Measurements from ENCODE around the gene LPIN2. TPM values are rescaled to one million over a fixed set of nuclear protein-coding genes. Genes with fewer than 3 reads are reported as not detected.

The LPIN2 gene
- total RNA-seq, 1 donor from 2014 or later: 9.9 TPM

DNA sequence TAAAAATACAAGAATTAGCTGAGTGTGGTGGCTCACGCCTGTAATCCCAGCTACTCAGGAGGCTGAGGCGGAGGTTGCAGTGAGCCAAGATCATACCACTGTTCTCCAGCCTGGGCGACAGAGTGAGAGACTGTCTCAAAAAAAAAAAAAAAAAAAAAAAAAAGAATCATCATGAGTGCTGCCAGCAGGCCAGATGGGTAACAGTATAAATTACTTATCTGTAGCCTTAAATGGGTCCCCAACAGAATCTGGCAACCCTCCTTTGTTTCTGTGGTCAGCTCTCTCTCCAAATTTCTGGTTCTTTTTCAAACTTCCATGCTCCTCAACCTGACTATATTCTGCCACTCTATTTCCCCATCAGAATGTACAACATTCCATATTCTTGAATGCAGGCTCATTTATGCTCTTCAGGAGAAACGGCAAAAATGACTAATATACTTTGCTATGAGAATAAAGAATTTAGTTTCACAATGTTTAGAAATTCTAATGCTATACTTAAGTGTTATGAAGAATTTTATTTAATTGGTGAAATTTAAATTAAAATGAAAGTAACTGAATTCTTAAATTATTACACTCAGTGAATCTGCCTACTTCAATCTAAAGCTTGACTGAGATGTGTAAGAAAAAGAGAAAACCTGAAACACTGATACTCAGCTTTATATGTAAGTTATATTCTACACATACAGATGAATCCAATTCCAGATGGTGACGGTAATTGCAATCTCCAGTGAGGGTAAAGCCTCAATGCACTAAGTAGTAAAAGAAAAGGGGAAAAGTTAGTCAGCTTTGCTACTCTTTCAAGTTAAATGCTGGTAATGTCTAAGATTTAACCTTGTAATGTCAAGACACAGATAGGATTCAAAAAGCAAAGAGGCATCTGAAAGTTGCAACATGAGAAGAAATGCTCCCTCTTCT, 24.8 kb downstream of the LPIN2 start:
- intact Hi-C loops (cut with DNase I): loop anchor here (5.0 kb wide), 1 partner anchor 41 kb away; no protein-coding TSS in a partner anchor
- DNase-seq (ENCODE audit: missing footprints) (no peak), ATAC-seq (no peak)

DNA sequence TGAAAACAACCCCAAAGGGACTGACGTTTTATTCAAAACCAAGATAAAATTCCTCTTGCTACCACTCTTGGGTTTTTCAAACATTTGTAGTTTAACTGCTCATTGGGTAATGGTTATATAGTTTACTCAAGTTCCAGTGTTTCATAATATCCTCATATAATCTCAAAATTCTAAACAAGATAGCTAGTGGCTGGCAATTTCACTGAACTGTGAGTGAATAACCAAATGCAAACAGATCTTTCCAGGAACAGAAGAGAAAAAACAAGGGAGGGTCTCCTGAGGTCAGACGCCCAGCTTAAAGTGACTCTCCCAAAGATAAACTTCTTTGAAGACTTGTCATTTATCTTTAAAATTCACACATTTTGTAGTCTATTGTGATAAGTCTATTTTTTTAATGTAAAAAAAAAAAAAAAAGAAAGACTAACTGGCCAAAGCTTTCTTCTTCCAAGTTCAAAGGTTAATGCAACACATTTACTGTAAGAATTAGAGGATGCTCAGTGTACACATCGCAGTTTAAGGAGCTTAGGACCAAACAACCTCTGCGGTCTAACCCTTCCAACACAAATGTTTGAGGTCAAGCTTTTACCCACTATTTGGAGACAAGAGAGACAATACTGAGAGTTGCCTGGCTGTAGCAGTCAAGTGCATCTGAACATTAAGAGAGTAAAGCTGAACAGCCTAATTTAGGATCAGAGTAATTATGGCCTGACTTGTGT, 26.6 kb downstream of the LPIN2 start:
- DNase-seq (ENCODE audit: missing footprints) (no peak), ATAC-seq (no peak)
- intact Hi-C loops (cut with DNase I): loop anchor here (5.0 kb wide), 1 partner anchor 39 kb away; no protein-coding TSS in a partner anchor

DNA sequence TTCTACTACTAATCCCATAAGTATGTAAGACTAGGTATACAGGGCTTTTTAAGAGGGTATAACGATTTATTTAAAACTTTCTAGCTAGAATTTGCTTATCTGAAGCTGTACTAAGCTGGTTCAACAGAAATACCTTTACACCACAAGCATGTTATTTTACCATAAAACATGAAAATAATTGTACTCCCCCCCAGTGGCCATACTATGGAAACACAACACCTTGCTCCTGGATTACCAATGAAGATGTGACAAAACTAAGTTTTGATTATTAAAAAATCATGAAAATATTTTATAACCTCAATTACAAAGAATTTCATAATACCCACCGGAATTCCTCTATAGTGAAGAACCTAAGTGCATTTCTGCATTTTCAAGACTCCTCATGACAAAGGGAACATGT, 27.3 kb downstream of the LPIN2 start:
- no peak for DNase-seq (ENCODE audit: missing footprints)
- ATAC-seq: no peak
- intact Hi-C loops (cut with DNase I): loop anchor here (5.0 kb wide), 1 partner anchor 38 kb away; no protein-coding TSS in a partner anchor

- no peak for DNase-seq (ENCODE audit: missing footprints)
- no peak for ATAC-seq
- intact Hi-C loops (cut with DNase I): loop anchor here (5.0 kb wide), 2 partner anchors 37 to 52 kb away; no protein-coding TSS in a partner anchor
Observed at GRCh38 chr18:2984703-2985261, 28.2 kb downstream of the LPIN2 start.

DNA sequence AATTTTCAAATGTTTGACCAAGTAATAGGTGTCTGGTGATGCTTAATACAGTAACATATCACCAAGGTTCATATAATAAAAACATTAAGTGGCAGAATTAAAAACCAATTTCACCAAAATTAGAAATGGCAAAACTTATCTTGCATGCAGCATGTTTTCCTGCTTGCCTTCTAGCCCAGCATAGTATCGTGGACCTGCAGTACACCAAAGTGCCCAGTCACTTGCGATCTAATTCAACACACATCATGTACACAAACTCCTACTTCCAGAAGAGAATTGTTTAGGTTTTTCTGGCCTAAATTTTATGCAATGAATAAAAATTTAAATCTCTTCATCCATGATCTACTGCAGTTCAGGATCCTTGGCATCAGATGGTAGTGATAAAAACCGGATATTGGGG, 28.9 kb downstream of the LPIN2 start:
- intact Hi-C loops (cut with DNase I): loop anchor here (5.0 kb wide), 1 partner anchor 52 kb away; no protein-coding TSS in a partner anchor
- ATAC-seq: no peak
- DNase-seq (ENCODE audit: missing footprints): no peak

GRCh38 chr18:2983296-2983695, 29.6 kb downstream of the LPIN2 start:
- ATAC-seq (no peak), DNase-seq (ENCODE audit: missing footprints) (no peak)
- intact Hi-C loops (cut with DNase I): loop anchor here (5.0 kb wide), 1 partner anchor 51 kb away; no protein-coding TSS in a partner anchor

GRCh38 chr18:2982452-2983269, 30.3 kb downstream of the LPIN2 start:
- ATAC-seq (no peak), DNase-seq (ENCODE audit: missing footprints) (no peak)
- intact Hi-C loops (cut with DNase I): loop anchor here (5.0 kb wide), 1 partner anchor 50 kb away; no protein-coding TSS in a partner anchor

DNA sequence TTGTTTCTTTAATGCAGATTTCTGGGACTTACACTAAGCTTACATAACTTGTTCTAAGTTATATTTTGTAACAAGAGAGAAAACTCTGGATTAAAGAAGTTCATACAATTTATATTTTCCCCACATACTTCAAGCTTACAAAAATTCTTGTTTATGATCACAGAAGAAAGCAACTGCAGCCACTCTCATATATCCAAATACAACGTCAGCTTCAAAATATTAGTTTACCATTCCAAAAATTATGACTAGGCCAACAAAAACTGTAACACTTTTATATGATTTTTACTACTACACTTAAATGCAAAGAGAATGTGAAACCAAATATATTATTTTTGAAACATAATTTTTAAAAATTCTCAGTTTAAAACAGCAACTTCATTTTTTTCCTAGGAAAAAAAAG, 30.9 kb downstream of the LPIN2 start:
- DNase-seq (ENCODE audit: missing footprints) (no peak), ATAC-seq (no peak)
- intact Hi-C loops (cut with DNase I): loop anchor here (5.0 kb wide), 1 partner anchor 50 kb away; no protein-coding TSS in a partner anchor

DNA sequence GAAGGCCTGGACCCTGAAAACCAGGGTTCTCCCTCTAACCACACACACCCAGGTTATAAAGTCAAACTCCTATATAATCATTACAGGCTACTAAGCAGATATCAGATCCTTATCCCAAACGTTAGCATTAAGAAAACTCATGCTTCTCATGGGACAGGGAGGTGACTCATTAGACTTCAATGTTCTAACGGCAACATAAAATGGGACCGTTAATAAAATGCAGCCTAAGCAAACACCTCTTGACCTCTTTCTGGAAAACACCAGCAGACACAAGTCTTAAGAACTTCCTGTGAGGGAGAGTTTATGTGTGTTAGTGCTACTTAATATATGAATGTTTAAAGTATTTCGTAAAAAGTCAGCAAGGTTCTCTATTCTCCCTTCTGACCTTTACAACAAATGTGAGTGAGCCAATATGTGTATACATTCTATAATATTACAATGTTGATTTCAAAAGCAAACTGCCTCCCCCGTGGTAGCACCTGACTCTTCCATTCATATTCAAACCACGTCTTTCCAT, 31.7 kb downstream of the LPIN2 start:
- ATAC-seq (no peak), DNase-seq (ENCODE audit: missing footprints) (no peak)
- intact Hi-C loops (cut with DNase I): loop anchor here (5.0 kb wide), 1 partner anchor 49 kb away; no protein-coding TSS in a partner anchor

DNA sequence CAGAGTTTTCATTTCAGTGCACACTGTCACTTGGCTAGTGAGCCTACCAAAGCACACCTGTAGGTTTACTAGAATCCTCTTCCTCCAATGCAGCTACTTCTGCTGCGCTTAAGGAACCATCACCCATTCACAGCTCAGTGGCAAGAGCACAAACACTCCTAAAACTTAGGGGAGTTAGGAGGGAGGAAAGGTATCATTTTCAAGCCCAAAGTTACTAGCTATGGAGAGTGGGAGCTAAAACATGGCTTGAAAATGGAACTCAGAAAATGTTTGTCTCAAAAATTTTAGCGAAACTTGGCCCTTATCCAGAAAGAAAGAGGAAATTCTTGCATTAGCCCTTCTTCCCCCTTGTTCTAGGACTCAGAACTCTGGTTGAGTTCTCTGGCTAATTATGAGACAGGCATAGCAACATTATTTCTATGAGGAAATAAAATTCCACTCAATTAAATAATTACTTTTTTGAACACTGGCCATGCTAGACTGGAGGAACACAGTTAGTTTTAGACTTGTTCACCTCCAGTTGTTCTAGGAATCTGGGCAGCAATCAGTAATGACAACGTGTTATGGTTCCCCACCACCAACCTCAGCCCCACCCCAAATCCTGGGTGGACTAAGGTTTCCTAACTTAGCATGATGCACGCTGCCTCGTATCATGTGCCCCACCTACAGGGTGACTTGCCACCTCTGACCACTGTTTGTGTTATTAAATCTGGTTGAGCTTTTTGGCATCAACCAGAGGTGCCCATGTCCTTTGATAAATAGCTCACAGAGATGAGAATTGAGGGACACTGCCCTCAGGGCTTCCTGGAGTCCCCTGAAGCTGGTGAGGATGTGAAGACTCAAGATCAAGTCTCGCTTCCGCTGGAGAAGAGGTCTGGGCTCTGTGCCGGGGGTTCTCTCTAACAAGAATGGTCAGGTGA, 32.8 kb downstream of the LPIN2 start:
- intact Hi-C loops (cut with DNase I): loop anchor here (2.0 to 5.0 kb wide), 2 partner anchors 17 to 48 kb away; no protein-coding TSS in a partner anchor
- no peak for DNase-seq (ENCODE audit: missing footprints)
- ATAC-seq: peak; percentile 17

DNA sequence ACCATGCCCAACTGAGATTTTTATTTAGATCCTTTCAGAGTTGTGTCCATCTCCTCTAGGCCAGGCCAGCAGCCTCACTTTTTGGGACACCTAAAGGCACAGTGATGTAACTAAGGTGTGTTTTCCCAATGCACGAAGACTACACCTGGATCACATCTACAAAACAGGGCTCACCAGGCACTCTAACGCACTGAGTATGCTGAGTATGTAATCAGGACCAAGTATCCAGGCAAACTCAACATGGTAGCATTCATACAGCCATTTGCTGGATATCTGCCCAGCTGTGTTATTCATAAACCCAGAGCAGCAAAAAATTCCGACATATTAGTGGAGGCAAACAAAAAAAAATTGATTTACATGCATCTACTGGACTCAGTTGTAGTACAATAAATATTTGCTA, 33.8 kb downstream of the LPIN2 start:
- intact Hi-C loops (cut with DNase I): loop anchor here (2.0 kb wide), 1 partner anchor 16 kb away; no protein-coding TSS in a partner anchor
- no peak for DNase-seq (ENCODE audit: missing footprints)
- no peak for ATAC-seq

GRCh38 chr18:2978661-2979106, 34.3 kb downstream of the LPIN2 start:
- intact Hi-C loops (cut with DNase I): loop anchor here (2.0 kb wide), 1 partner anchor 16 kb away; no protein-coding TSS in a partner anchor
- ATAC-seq: peak; percentile 16
- DNase-seq (ENCODE audit: missing footprints): no peak

GRCh38 chr18:2978208-2978607, 34.7 kb downstream of the LPIN2 start:
- ATAC-seq (no peak), DNase-seq (ENCODE audit: missing footprints) (no peak)
- intact Hi-C loops (cut with DNase I): loop anchor here (2.0 kb wide), 1 partner anchor 15 kb away; no protein-coding TSS in a partner anchor

DNA sequence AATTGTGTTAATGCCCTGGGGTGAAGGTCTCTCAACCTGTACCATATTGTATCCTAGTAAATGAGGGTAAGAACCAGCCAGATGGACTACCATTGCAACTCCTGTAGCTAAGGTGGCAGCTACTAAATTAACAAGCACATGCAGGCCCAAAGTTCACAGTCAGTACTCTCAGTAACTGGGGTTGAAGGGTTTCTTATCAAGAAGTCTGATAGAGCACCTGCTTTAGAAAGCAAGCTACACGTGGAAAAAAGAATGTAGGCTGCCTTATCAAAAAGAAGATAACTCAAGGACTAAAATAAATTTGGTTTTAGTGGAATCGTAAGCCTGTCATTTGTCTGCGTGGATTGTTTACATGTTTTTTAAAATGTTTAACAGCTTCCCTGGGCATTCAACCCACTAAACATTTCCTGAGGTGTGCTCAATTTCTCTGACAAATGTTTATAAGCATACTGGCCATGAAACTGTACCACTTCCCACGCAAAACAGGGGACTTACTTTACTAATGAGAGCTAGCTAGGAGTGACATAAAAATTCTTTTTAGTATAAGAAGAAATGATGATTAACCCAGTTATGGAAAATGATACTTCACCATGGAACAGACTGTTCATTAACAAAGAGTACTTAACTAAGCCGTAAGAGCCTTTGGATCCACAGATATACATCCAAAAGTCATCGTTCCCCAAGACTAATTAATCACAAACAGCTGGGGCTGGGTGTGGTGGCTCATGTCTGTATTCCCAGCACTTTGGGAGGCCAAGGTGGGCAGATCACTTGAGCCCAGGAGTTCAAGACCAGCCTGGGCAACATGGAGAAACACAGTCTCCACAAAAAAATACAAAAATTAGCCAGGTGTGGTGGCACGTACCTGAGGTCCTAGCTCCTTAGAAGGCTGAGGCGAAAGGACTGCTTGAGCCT, 36.5 kb downstream of the LPIN2 start:
- ATAC-seq: no peak
- no peak for DNase-seq (ENCODE audit: missing footprints)
- intact Hi-C loops (cut with DNase I): no loop called here

DNA sequence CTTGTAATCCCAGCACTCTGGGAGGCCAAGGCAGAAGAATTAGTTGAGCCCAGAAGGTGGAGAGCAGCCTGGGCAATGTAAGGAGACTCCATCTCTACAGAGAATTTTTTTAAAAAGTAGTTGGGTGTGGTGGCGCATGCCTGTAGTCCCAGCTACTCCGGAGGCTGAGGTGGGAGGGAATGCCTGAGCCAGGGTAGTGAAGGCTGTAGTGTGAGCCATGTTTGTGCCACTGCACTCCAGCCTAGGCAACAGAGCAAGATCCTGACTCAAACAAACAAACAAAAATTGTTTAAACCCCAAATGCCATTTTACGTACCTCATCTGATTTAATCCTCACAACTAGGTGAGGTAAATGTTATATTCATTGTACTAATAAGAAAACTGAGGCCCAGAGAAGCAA, 38.2 kb downstream of the LPIN2 start:
- ATAC-seq: no peak
- no peak for DNase-seq (ENCODE audit: missing footprints)
- intact Hi-C loops (cut with DNase I): no loop called here
